Panc1 (cell line): Measurements from ENCODE around the gene ARL2BP. TPM values are rescaled to one million over a fixed set of nuclear protein-coding genes. Genes with fewer than 3 reads are reported as not detected.

Source experiments
- ATAC-seq: fragments of 200-7000 bp; cut with Tn5 transposase; 2 replicates; pipeline ENCODE4 v1.9.1; 2020; ENCODE audit warnings: mild to moderate bottlenecking, moderate library complexity
- BruUV-seq: library from RNA; stranded (reverse); fragments of 400-500 nt; replicated peaks from 2 replicates; lab custom pipeline; 2021; lab: Mats Ljungman, UMichigan
- CTCF ChIA-PET: fragments of 300-600 bp; sonication (Branson Sonifier 250); formaldehyde crosslinking; loops from one replicate; lab custom pipeline; 2022; ENCODE audit warnings: antibody characterized with exemption; lab: Charles Lee
- POLR2A ChIA-PET: fragments of 300-600 bp; sonication (Branson Sonifier 250); formaldehyde crosslinking; loops from one replicate; lab custom pipeline; 2022; ENCODE audit warnings: antibody characterized with exemption; lab: Charles Lee
- DNase-seq: peaks from one replicate; pipeline ENCODE4 v3.0.0-alpha.2; 2010; ENCODE audit warnings: low read depth, low spot score
- H3K27ac ChIP-seq: 2 replicates; pipeline ENCODE4 v1.5.1; 2011; ENCODE audit warnings: mild to moderate bottlenecking, low read length, inconsistent platforms
- H3K27me3 ChIP-seq: fragments of 200-500 bp; sonication (Bioruptor generic); 2 replicates; pipeline ENCODE4 v1.6.0; 2014; ENCODE audit warnings: low read length, inconsistent platforms; ENCODE audit not compliant: control insufficient read depth, insufficient read depth
- H3K36me3 ChIP-seq: fragments of 200-500 bp; sonication (Bioruptor generic); 2 replicates; pipeline ENCODE4 v1.5.1; 2014; ENCODE audit warnings: inconsistent platforms, mild to moderate bottlenecking, low read length, moderate library complexity; ENCODE audit not compliant: control insufficient read depth, insufficient read depth
- H3K4me1 ChIP-seq: 2 replicates; pipeline ENCODE4 v1.5.1; 2011; ENCODE audit warnings: inconsistent platforms, mild to moderate bottlenecking, low read length, moderate library complexity; ENCODE audit not compliant: control insufficient read depth, insufficient read depth
- H3K4me3 ChIP-seq, 2 experiments: 2 replicates each; pipeline ENCODE4 v1.5.1; 2011 to 2012; ENCODE audit warnings: low read depth in 2 of 2, low read length in 2 of 2, mild to moderate bottlenecking in 2 of 2, inconsistent platforms in 1 of 2, moderate library complexity in 1 of 2
- H3K9me3 ChIP-seq: fragments of 200-500 bp; sonication (Bioruptor generic); 2 replicates; pipeline ENCODE4 v1.5.1; 2014; ENCODE audit warnings: low read depth, mild to moderate bottlenecking, inconsistent platforms, low read length, moderate library complexity; ENCODE audit not compliant: control insufficient read depth, insufficient read depth
- POLR2AphosphoS5 ChIP-seq: IDR thresholded peaks from 2 replicates; pipeline ENCODE4 v1.6.1; 2012; ENCODE audit warnings: mild to moderate bottlenecking, low read depth, low read length, moderate library complexity
- SIN3A ChIP-seq: IDR thresholded peaks from 2 replicates; pipeline ENCODE4 v1.6.1; 2012; ENCODE audit warnings: low read depth, mild to moderate bottlenecking, low read length, moderate library complexity, borderline replicate concordance; ENCODE audit not compliant: insufficient read depth
- TCF7L2 ChIP-seq: IDR thresholded peaks from 2 replicates; pipeline ENCODE4 v1.6.1; 2011; ENCODE audit warnings: mild to moderate bottlenecking, low read depth, low read length, inconsistent platforms
- in situ Hi-C: cut with HindIII; loops from 2 replicates; pipeline ENCODE4 v1.10.0; 2016; ENCODE audit warnings: low sequenced_read_pairs, low pct_unique_long_range_greater_than_20kb
- intact Hi-C: fragments of 100-400 bp; cut with micrococcal nuclease; formaldehyde crosslinking; loops from one replicate; pipeline ENCODE4 v1.10.0; 2022; ENCODE audit not compliant: unreplicated experiment
- total RNA-seq: library from RNA; stranded (reverse); gene quantifications from one replicate; pipeline ENCODE4 v1.2.1, GENCODE V29; 2021; ENCODE audit not compliant: unreplicated experiment
- TF ChIP-seq, protein P1 (sequence below): fragments of 450-650 bp; IDR thresholded peaks from 2 replicates; pipeline ENCODE4 v1.5.1; 2017; ENCODE audit warnings: mild to moderate bottlenecking
- TF ChIP-seq, protein P2 (sequence below), 2 experiments: IDR thresholded peaks; 2 replicates each; pipeline ENCODE4 v1.6.1; 2011 to 2012; ENCODE audit warnings: low read depth in 2 of 2, control low read depth in 1 of 2, low read length in 1 of 2, mild to moderate bottlenecking in 1 of 2, moderate library complexity in 1 of 2; ENCODE audit not compliant: insufficient read depth in 1 of 2

ARL2BP gene
- total RNA-seq, 1 experiment from 2014 or later, result 47.7 TPM

DNA sequence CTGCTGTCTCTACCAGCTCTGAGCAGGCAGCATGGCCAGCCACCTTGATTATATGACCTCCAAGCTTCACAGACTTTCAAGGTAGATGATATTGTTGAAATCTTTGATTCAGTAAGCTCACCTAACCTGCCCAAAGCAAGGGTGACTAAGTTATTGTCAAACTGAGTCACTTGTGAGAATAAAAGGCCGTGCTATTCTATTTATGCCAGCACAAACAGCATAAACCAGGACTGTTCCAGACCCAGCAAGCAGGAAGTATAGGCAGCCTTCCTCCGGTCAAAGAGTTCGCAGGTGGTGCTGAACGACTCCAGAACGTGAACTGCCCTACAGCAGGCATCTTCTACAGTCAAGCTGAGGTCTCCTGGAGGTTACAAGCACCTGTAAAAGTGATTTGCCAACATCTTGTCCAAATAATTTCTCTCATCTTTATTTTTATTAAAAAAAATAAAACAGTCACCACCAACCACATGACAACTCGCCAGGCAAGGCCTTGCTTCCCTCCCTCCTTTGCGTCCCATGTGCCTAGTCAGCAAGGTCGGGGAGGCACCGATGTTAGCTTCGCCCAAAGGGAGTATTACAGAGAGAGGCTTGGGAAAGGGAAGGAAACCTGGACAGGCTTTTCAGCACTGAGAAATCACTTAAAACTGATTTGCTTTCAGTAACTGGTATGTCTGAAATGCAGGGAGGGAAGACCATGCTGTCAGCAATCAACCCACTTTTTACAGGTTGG, 10.8 kb downstream of the ARL2BP start:
- intact Hi-C loops (no loop called here), in situ Hi-C loops (no loop called here)
- Histone ChIP-seq H3K4me3 (no peak overlapping the region), H3K36me3 (no peaks in the 10 kb centered on the region), H3K9me3 (no peaks in the 10 kb centered on the region), H3K27ac (no peak overlapping the region), H3K4me1 (no peaks in the 10 kb centered on the region), H3K27me3 (no peaks in the 10 kb centered on the region)
- ChIA-PET POLR2A (no interaction called here), CTCF (no interaction called here)
- DNase-seq (no peak), ATAC-seq (no peak)
- TF ChIP-seq POLR2AphosphoS5 (no peak), SIN3A (no peak), TCF7L2 (no peak)
- TF ChIP-seq, protein P1, sequence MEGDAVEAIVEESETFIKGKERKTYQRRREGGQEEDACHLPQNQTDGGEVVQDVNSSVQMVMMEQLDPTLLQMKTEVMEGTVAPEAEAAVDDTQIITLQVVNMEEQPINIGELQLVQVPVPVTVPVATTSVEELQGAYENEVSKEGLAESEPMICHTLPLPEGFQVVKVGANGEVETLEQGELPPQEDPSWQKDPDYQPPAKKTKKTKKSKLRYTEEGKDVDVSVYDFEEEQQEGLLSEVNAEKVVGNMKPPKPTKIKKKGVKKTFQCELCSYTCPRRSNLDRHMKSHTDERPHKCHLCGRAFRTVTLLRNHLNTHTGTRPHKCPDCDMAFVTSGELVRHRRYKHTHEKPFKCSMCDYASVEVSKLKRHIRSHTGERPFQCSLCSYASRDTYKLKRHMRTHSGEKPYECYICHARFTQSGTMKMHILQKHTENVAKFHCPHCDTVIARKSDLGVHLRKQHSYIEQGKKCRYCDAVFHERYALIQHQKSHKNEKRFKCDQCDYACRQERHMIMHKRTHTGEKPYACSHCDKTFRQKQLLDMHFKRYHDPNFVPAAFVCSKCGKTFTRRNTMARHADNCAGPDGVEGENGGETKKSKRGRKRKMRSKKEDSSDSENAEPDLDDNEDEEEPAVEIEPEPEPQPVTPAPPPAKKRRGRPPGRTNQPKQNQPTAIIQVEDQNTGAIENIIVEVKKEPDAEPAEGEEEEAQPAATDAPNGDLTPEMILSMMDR, result no peak
- TF ChIP-seq, protein P2, sequence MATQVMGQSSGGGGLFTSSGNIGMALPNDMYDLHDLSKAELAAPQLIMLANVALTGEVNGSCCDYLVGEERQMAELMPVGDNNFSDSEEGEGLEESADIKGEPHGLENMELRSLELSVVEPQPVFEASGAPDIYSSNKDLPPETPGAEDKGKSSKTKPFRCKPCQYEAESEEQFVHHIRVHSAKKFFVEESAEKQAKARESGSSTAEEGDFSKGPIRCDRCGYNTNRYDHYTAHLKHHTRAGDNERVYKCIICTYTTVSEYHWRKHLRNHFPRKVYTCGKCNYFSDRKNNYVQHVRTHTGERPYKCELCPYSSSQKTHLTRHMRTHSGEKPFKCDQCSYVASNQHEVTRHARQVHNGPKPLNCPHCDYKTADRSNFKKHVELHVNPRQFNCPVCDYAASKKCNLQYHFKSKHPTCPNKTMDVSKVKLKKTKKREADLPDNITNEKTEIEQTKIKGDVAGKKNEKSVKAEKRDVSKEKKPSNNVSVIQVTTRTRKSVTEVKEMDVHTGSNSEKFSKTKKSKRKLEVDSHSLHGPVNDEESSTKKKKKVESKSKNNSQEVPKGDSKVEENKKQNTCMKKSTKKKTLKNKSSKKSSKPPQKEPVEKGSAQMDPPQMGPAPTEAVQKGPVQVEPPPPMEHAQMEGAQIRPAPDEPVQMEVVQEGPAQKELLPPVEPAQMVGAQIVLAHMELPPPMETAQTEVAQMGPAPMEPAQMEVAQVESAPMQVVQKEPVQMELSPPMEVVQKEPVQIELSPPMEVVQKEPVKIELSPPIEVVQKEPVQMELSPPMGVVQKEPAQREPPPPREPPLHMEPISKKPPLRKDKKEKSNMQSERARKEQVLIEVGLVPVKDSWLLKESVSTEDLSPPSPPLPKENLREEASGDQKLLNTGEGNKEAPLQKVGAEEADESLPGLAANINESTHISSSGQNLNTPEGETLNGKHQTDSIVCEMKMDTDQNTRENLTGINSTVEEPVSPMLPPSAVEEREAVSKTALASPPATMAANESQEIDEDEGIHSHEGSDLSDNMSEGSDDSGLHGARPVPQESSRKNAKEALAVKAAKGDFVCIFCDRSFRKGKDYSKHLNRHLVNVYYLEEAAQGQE (IDR thresholded peaks at IDR 0.05; ENCODE audit: insufficient read depth in 1 of 2, low read depth in 2 of 2, low read length in 1 of 2), result no peak
- no TSS peak for BruUV-seq

DNA sequence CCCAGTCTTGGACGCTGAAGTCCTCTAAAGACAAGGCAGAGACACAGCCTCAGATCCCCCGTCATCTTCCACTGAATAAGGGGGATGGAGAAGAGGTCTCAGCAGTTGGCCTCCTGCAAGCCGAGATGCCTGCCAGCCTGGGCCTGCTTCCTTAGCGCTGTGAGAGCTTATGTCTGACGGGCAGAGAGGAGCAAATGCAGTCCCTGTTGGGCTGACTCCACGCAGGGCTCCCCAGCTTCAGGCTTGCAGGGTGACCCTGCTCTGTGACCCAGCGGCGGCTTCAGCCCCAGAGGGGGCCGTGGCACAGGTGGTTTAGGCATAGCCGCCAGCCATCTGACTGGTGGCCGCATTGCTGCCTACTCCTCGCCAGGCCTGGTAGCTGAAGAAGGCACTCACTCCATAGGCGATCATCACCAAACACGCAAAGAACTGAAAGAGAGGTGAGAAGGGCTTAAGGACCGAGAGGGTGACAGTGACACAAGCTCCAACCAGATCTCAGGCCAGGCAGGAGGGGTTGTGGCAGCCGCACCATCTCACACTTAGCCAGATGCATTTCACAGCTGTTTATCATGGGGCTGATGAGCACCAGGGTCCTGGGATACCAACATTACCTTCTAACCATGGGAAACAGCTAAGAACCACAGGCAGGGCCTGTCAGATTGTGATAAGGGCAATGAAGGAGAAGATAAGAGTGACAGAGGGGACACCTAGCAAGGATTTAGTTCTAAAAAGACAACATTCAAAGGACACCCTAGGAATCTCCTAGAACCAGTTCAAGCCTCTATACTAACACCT, 11.7 kb downstream of the ARL2BP start:
- ChIA-PET CTCF (interaction anchor here (0.6 kb wide), 1 partner anchor 122 kb away, joined by 4 read pairs; no protein-coding TSS in a partner anchor), POLR2A (no interaction called here)
- BruUV-seq, result no TSS peak
- Histone ChIP-seq H3K27ac (no peak overlapping the region), H3K36me3 (no peaks in the 10 kb centered on the region), H3K4me1 (no peaks in the 10 kb centered on the region), H3K27me3 (no peaks in the 10 kb centered on the region), H3K4me3 (no peak overlapping the region), H3K9me3 (no peaks in the 10 kb centered on the region)
- intact Hi-C loops, result no loop called here
- ATAC-seq (no peak), DNase-seq (no peak)
- TF ChIP-seq SIN3A (no peak), POLR2AphosphoS5 (no peak), TCF7L2 (no peak)
- TF ChIP-seq, protein P1, result no peak
- TF ChIP-seq, protein P2 (IDR thresholded peaks at IDR 0.05; ENCODE audit: insufficient read depth in 1 of 2, low read depth in 2 of 2, low read length in 1 of 2), result no peak
- in situ Hi-C loops, result no loop called here
